GM19328 (cell line): Measurements from ENCODE around the gene THSD1.

Source experiments
- ATAC-seq: cut with Tn5 transposase; IDR thresholded peaks from one replicate; pipeline ENCODE4 v1.9.1; 2021; ENCODE audit warnings: mild to moderate bottlenecking, moderate library complexity; ENCODE audit not compliant: unreplicated experiment

Gene THSD1, protein sequence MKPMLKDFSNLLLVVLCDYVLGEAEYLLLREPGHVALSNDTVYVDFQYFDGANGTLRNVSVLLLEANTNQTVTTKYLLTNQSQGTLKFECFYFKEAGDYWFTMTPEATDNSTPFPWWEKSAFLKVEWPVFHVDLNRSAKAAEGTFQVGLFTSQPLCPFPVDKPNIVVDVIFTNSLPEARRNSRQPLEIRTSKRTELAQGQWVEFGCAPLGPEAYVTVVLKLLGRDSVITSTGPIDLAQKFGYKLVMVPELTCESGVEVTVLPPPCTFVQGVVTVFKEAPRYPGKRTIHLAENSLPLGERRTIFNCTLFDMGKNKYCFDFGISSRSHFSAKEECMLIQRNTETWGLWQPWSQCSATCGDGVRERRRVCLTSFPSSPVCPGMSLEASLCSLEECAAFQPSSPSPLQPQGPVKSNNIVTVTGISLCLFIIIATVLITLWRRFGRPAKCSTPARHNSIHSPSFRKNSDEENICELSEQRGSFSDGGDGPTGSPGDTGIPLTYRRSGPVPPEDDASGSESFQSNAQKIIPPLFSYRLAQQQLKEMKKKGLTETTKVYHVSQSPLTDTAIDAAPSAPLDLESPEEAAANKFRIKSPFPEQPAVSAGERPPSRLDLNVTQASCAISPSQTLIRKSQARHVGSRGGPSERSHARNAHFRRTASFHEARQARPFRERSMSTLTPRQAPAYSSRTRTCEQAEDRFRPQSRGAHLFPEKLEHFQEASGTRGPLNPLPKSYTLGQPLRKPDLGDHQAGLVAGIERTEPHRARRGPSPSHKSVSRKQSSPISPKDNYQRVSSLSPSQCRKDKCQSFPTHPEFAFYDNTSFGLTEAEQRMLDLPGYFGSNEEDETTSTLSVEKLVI

DNA sequence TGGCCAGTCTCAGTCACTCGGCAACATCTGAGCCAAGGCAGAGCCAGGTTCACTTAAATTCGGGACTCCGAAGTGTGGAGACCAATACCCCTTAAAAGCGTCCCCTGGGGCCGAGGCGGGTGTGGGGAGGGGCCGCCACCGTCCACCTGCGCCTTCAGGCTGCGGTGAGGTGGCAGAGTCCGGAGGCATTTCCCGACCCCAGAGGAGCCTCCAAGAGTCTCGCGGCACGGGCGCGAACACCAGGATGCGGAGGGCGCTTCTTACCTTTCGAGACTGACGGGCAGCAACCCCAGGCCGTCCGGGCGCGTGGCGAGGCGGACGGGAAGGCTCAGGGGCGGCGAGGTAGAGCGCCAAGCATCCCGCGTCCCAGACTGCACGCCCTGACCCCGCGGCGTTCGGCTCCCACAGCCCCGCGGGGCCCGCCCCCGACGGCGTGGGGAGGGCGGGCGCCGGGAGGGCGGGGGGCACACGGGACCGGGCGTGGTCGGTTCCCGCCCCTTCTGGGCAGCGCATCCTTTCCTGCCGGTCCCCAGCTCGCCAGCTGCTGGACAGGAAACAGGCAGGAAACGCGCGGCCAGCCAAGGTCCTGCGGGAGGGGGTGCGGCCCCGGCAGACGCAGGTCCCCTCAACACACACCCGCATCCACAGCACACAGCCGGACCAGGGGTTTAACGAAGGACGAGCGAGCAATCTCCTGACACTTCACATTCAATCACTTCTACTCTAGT is at the start of gene THSD1:
Gene THSD1 (minus strand): TSS at position 406 of the 728 bp plus-strand sequence. CDS start 3,572 bp downstream, outside the sequence.
- ATAC-seq, result no peak

GRCh38 chr13:52455677-52456041 is 49.7 kb upstream of the THSD1 start:
- ATAC-seq, result peak; percentile 29

DNA sequence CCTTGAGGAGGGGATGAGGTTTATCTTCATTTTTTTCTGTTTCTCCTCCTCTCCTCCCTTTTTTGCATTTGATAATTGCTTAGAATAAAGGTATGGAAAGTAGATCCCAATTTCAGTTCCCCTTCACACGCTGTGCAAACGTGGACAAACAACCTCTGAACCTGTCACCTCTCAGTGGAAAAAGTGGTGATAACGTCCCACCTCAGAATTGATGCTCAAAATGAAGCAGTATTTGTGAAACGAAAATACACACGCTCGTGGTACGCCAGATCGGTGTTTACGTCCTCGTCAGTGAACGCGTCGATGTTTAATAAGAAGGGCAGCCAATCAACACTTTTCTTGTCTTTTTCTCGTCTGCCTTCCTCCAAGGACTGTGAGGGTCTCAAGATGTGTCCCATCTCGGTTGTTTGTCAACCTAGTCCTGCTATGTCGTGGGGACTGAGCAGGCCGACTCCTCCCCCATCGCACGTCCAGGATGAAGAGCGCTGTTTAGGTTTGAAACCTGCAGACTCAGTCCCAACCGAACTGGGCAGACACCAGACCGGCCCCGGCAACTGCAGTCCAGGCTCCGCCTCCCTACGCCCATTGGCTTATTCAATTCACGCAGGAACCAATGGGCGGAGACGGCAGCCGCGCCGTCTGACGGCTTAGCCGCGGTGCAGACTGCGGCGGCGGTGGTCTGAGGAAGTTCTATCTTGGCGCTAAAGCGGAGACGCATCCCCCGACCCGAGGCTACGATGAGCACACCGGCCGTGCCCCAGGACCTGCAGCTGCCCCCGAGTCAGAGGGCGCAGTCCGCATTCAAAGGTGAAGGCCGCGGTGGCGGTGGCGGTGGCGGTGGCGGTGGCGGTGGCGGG is 49.1 kb upstream of the THSD1 start, which contains the start of gene CKAP2:
Gene CKAP2 (plus strand): TSS at position 659 of the 857 bp plus-strand sequence. CDS start 79 bp downstream, at position 738.
- peak; percentile 71 for ATAC-seq

DNA sequence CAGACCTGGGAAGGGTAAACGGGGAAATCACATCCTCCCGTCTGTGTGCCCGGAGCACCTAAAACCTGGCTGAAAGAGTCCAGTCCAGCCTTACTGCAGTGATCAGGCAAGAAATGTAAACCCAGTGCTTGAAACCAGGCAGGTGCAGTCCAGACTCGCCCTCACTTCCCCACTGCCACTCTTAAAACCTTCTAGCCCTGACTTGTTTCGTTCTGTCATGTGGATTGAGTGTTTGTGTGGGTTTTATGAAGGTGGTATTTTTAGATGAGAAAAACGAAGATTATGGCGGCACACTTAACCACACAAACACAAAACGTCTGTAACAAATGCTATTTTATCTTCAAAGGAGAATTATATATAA is 48.5 kb upstream of the THSD1 start:
- ATAC-seq, result peak; percentile 16

DNA sequence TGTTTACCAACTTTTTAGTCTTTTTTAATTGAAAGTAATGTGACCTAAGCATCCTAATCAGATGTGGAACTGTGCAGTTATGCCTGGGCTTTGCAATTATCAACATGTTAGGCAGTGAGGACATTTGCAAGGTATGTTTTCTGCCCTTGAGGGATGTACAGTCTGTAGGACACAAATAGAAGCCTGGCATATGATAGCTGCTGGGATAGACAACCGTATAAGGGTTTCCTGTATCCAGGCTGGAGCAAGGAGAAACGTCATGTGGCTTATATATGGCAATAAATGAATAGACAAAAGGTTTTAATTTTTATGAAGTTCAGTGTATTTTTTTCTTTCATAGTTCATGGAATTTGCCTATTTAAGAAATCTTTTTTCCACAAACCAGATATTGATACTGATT is 46.5 kb upstream of the THSD1 start:
- ATAC-seq, result no peak

DNA sequence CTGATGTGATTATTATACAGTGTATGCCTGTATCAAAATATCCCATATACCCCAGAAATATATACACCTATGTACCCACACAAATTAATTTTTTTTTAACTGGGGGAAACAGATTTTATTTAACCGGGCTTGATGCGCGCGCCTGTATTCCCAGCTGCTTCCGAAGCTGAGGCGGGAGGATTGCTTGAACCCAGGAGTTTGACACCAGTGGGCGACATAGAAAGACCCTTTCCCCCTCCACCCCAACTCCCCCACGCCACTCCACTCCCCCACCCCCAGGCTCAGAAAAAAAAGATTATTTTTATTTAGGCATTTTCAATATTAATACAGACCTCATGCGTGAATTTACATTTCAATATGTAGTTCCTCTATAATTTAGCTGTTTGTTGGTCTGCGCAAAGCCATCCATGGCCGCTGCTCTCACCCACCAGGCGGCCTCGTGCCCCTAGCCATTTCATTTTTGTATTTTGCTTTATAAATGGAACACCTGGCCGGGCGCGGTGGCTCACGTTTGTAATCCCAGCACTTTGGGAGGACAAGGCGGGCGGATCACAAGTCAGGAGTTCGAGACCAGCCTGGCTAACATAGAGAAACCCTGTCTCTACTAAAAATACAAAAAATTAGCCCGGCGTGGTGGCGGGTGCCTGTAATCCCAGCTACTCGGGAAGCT is 45.3 kb upstream of the THSD1 start:
- ATAC-seq, result no peak

DNA sequence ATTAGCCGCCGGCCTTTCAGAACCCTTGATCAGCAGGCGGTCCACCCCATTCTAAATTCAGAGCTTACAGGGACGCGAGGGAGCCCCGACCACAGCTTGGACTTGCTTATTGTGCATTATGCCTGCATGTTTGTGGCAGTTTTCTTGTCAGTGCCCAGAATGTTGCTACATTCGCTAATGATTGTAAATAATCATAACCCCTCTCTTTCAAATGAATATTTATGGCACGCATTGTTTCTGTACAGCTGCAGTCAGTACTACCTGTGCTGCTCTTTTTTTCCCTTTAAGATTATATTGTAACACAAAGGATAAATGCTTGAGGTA is 44.8 kb upstream of the THSD1 start:
- ATAC-seq, result no peak

DNA sequence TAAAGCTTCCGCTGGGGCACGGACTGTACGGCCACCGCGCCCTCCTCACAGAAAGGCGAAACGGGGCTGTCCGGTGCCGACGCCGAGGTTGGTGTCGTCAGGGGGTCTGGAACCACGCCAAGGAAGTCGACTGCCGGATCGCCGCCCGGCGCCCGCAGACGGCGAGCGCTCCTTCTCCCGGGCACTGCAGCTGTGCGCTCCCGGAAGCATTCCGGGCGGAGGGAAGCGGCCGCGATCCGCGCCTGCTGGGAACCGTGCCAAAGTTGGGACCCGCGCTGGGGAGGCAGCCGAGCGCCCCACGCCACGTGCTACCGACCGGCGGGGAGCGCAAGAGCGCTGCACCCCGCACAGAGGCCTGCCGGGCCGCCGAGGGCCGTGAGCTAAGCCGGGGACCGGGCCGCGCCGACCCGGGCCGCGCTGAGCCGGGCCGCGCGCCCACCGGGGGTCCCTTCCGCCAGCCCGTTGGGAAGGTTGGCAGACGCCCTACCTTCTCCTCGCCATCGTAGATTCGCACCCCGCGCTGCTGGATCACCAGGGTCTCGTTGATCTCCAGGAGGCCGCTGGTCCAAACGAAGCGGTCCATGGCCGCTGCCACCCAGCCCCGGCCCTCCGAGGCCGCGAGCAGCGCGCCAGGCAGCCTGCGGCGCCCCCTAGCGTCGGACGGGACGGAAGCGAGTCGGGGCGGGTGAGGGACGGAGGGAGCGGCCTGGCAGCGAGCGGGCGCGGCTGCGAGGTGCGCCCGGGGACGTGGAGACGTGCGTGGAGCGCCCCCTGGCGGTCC is 44.2 kb upstream of the THSD1 start, which contains the start of gene VPS36:
Gene VPS36 (minus strand): TSS at position 623 of the 781 bp plus-strand sequence. CDS start 40 bp downstream, at position 583.
- peak; percentile 65 for ATAC-seq

DNA sequence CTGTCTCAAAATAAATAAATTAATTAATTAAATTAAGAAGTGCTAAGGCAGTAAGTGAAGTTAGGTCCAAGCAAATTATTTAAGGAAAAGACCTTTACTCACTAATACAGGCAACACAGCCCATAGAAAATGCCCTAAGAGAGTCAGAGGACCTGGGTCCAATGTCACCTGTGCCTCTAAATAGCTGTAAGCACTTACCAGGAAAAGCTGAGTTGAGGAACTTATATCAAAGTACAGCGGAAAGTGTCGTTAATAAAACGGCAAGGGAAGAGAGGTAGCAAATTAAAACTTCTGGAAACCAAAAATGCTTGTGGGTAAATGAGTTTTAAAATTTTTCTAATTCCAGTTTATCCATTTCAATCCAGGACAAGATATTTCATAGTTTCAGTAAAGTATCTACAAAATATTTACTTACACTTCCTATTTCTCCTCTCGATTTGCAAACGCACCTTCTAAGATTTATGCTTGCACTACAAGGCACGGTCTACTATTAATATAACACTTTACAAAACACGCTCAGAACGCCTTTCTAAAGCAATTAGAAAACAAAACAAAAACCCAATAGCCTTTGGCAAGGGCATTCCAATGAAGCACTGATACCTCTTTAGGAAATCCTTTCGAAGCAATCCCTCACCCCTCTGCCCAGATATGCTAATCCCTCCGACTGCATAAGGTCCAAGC is 43.5 kb upstream of the THSD1 start:
- ATAC-seq, result peak; percentile 0

DNA sequence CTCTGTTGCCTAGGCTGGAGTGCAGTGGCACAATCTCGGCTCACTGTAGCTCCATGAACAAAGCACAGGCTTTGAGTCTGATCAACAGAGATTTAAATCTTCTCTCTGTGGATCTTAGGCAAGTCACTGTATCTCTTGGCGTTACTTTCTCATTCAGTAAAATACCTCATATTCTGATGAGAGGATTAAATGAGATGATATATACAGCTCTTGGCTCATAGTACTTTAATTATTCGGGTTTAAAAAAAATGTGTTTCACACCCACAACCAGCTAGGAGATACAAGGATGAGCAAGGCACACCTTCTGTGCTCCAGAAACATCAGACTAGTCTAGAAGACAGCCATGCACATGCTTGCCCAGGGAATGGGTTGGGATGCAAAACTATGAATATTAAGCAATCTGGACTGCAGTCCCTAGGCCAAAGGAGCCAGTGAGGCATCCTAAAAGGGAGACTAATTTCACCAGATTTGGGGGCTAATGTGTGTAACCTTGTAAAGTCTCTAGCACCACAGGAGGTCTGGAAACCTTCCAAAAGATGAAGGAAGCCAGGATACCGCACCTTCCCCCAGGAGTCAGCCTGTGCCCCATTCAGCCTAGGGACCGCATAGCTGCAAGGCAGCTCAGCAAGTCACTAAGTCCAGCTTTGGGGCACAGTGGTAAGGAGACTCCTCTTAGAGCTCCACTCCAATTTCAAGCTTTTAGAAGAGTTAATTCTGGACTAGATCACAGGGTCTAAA is 42.0 kb upstream of the THSD1 start:
- no peak for ATAC-seq

- no peak for ATAC-seq
Observed at GRCh38 chr13:52447354-52447753, 41.4 kb upstream of the THSD1 start.

DNA sequence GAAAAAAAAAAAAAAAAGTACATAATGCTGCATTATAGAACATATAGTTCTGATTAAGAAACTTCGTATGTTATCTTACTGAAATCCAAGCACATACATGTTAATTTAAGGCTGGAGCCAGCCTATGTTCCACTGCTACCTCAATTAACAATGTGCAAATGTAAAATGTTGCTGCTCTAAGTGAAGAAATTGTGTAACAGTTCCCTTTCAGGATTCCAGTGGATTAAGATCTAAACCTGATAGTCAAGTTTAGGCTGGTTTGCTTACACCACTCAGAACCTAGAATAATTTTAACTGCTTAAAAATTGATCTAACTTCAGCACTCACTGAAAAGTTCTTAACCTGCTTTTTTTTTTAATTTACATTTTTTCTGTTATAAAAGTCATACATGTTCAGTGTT is 40.3 kb upstream of the THSD1 start:
- no peak for ATAC-seq

DNA sequence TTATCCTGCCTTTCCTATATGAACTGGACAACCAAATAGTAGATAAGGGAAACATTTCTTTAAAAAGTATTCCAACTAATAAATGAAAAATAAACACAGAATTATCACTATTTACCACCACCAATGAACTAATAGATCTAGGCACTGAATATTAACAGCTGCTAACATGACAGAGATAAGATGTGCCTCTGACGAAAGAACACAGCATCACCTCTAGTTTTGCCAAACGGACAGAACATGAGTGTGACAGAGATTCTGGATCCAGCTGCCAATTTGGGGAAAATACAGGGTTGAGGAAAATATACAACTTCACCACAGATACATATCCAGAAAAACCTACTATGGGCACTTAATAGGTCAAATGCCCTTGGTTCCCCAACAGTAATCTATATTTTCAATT is 26.5 kb upstream of the THSD1 start:
- no peak for ATAC-seq

GRCh38 chr13:52428295-52428694 is 22.3 kb upstream of the THSD1 start:
- no peak for ATAC-seq

DNA sequence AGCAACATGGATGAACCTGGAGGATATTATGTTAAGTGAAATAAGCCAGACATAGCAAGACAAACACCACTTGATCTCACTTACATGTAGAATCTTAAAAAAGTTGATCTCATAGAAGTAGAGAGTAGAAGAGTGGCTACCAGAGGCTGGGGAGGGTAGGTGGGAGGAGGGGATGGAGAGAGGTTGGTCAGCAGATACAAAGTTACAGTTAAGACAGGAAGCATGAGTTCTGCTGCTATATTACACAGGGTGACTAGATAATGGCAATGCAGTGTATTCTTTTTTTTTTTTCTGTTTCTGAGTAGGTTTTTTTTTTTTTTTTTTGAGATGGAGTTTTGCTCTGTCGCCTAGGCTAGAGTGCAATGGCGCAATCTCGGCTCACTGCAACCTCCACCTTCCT is 15.2 kb upstream of the THSD1 start:
- ATAC-seq, result no peak

DNA sequence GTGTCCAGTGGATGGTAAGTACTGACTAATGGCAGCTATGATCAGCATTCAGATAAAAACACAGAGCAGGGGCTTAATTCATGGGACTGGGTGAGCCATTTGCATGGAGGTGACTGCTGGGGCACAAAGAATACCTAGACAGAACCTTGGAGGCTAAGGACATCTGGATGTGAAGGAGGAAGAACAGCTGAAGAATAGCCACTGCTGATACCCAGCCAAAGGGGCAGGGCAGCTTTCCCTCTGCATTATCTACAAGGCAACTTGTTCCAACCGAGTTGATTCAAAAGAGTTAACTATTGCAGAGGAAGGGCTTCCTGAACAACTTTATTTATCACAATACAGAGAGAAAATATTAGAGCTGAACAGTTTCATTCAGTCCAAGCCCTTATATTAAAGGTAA is 13.1 kb upstream of the THSD1 start:
- no peak for ATAC-seq

DNA sequence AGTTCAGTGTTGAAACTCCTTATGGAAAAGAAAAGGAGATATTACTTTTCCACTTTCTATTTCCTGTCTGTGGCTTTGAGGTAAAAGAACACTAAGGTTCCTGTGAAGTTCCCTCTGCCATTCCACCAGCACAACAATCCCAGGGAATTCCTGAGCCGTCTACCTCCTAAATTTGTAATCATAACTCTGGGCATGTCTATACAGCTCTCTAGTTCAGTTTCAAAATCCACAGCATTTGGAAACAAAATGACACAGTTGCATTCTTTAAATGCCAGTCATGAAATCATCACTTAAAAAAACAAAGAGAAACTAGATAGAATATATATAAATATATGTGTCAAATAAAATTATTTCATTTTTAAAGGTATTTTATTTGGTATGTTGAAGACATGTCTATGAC is 9.0 kb upstream of the THSD1 start:
- ATAC-seq, result no peak

DNA sequence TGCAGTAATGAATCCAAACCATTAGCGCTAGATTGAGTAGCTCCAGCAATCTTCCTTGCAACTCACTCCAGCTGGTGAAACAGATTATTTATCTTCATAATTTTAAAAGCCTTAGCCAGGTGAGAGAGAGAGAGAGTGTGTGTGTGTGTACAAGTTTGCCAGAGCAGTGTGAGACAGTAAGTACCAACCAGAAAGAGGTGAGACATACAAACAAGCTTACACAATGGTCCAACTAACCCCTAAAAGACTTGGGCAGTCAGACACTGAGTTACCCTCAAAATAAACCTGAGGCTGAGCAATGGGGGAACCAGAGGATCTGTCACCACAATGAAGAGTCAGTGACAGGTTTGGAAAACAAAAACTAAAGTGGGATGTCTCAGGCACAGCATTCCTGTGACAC is 8.1 kb upstream of the THSD1 start:
- no peak for ATAC-seq
